Mammary epithelial cell (primary cell): ENCODE results near the gene TXNRD2.

Experiments used
- CTCF ChIP-seq, 2 donors: IDR thresholded peaks in 1 of 2; conservative IDR thresholded peaks in 1 of 2; 2 replicates each; pipeline ENCODE4 v1.5.1; 2011 to 2012; ENCODE audit warnings: inconsistent platforms in 2 of 2, low read length in 2 of 2, mild to moderate bottlenecking in 2 of 2, control low read depth in 1 of 2, low read depth in 1 of 2; ENCODE audit not compliant: insufficient read depth in 1 of 2; ENCODE audit errors: extremely low read depth in 1 of 2
- EZH2 ChIP-seq: IDR thresholded peaks from 2 replicates; pipeline ENCODE4 v1.6.1; 2012; ENCODE audit warnings: low read length, inconsistent platforms, borderline replicate concordance

- TF ChIP-seq CTCF (conservative IDR thresholded peaks at IDR 0.05 in 1 of 2, IDR thresholded peaks at IDR 0.05 in 1 of 2; ENCODE audit: extremely low read depth in 1 of 2, insufficient read depth in 1 of 2, low read depth in 1 of 2, low read length in 2 of 2) (no peak), EZH2 (no peak)
These were observed 63.8 kb downstream of the TXNRD2 start for GRCh38 chr22:19877626-19878339.
